Skin epidermis (tissue), 12 donors: ENCODE data around the gene ZRANB2.

Experiments used
- H3K27ac ChIP-seq, 21 experiments: fragments of 200-600 bp; sonication (generic) in 11 of 21; one replicate each; pipeline ENCODE4 v1.5.0; 2020; ENCODE audit warnings: mild to moderate bottlenecking in 3 of 21, inconsistent platforms in 2 of 21, moderate library complexity in 2 of 21
- H3K4me3 ChIP-seq, 7 experiments: fragments of 200-600 bp; sonication (generic) in 2 of 7; one replicate each; pipeline ENCODE4 v1.5.0; 2020; ENCODE audit warnings: inconsistent platforms in 2 of 7, mild to moderate bottlenecking in 2 of 7, moderate library complexity in 1 of 7

The ZRANB2 gene, protein sequence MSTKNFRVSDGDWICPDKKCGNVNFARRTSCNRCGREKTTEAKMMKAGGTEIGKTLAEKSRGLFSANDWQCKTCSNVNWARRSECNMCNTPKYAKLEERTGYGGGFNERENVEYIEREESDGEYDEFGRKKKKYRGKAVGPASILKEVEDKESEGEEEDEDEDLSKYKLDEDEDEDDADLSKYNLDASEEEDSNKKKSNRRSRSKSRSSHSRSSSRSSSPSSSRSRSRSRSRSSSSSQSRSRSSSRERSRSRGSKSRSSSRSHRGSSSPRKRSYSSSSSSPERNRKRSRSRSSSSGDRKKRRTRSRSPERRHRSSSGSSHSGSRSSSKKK

DNA sequence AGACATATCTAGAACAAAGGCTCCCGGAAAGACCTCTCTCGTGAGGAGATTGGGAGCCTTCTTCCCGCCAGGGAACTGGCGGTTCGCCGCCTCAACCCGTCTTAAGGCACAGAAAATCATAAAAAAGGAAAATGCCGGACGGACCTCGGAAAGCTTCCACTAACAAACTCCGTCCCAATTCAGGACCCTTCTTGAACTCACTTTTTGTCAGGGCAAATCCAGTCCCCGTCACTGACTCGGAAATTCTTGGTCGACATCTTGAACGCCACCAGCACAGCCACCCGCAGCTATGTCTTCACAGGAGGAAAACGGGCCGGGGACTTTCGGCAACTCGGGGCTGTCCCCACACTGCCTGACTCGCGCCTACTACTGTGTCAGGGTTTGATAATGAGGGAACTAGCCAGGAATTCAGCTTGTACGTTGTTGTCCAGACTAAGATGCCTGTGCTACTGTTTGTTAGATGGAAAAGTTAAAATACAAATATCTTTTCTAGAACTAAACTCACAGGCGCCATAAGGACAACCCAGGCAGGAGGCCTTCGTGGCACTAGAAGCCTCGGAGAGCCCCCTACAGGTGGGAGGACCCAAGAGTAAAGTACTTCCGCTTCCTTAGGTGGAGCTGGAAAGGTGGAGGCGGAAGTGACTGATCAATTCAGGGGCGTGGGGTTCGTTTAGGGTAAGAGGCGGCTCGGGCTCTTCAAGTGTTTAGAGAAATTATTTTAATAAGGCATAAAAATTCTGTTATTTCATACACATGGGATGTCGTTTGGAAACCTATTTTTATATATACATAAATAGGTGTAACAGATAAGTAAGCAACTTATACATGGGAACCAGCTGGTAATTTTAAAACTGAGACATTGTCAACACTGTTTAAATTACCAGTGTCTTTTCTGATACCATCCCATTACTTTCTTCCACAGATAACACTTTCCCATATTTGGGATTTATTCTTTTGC, at the start of gene ZRANB2:
ZRANB2 (minus strand) TSS at position 297 of the 958 bp plus-strand sequence; CDS start at position 257, 40 bp downstream.
- peak within 1 kb of the TSS; percentile 16 to 96 (median 92) for H3K27ac ChIP-seq
- H3K4me3 ChIP-seq, result peak within 1 kb of the TSS; percentile 64 to 95 (median 91)

DNA sequence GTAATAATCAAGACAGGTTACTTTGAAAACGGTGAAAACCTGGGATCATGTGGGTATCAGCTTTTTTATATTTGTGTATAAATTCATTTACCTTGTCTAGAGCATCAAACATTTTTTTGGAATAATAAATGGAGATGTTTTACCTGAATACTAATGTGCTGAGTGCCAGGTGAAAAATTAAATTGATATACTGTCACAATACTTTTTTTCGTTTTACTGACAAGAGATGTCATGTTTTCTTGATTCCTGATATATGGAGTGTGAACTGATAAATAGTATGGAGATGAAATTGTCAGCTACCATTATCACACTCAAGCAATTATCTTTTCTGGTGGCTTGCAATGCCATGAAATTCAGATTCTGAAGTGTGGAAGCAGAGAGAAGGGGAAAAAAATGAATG, 47.2 kb upstream of the ZRANB2 start:
- no peak overlapping the region for H3K4me3 ChIP-seq
- no peak overlapping the region for H3K27ac ChIP-seq

DNA sequence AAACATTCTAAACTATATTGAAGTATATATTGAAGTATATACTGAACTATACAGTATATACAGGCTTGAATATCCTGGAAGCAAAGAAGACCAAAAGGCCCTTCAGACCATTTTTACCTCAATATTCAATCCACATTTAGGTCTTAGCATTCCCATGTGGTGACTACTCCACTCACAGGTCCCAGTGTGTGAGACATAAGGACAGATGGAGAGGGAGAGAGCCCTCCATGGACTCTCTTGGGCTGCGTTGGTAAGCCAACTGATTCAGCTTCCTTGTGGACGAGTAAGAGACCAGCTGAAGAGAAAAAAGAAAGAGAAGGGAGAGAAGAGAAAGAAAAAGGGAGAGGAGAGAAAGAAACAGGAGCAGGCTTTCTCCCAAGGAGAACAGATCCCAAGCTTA, 37.3 kb upstream of the ZRANB2 start:
- H3K27ac ChIP-seq, result no peak overlapping the region

GRCh38 chr1:71116729-71117128, 35.9 kb upstream of the ZRANB2 start:
- H3K27ac ChIP-seq, result no peak overlapping the region
- no peak overlapping the region for H3K4me3 ChIP-seq

More for the DNA sequence above, 37.3 kb upstream of the ZRANB2 start:
- H3K4me3 ChIP-seq, result no peak overlapping the region

DNA sequence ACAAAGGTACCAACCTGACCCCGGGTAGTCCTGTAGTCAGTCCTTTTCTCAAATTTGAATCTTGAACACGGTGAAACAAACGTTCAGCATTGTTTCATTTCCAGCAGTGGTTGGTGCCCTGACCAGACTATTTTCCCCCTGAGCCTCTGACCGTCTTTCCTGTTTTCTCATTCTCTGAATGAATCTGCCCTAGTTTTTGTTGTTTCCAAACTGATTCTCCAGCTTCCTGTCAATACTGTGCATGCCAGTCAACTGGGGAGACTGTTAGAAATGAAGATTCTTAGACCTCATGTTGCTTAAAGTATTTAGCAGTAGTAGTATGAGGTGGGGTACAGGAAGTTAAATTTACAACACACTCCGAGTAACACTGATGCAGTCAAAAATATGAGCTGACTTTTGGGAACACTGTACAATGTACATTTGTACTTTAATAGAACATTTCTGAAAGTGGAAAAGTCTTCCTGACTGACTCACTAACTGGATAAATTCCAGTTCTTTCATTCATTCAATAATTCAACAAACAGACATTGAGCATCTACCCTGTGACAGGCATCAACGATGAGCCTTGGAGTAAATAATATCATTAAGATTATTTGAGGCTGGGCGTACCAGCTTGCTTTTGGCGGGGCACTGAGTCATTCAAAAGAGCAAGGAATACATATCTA, 26.0 kb upstream of the ZRANB2 start:
- no peak overlapping the region for H3K4me3 ChIP-seq
- H3K27ac ChIP-seq, result no peak overlapping the region

GRCh38 chr1:71104417-71104816, 23.6 kb upstream of the ZRANB2 start:
- Histone ChIP-seq H3K4me3 (no peak overlapping the region), H3K27ac (no peak overlapping the region)

GRCh38 chr1:71101839-71102376, 21.1 kb upstream of the ZRANB2 start:
- no peak overlapping the region for H3K4me3 ChIP-seq

DNA sequence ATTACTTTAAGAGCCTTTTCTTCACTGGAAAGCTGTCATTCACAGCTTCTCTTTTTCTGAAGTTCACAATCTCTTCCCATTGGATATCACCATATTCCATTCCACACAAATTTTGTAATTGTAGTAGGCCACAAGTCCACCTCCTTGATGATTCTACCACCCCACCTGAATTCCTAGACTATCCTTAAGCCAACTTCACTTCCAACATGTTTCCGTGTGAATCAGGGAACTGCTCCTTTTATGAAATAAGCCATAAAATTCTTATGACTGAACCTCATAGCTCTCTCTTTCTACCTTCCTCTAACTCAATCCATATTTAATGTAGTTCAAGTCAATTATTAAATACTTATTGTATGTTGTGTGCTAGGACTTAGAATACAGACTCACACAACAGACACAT, 16.6 kb upstream of the ZRANB2 start:
- Histone ChIP-seq H3K27ac (no peak overlapping the region), H3K4me3 (no peak overlapping the region)

More at GRCh38 chr1:71101839-71102376, 21.1 kb upstream of the ZRANB2 start:
- no peak overlapping the region for H3K27ac ChIP-seq

DNA sequence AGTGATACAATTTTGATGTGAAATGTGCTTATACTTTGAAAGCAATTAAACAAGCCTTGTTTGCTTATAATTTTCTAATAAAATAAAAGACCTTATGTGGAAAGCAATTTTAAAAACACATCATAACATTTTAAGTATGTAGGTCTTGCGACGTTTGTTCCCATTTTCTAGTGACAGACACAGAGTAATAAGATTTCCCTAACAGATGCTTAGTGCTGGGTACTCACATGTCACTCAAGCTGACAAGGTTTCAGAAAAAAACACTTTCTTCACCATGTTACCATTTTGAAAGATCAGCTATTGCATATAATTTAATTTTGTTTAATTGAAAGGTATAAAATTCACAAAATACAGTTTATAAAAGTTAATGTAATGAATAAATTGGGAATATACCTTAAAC, 14.1 kb upstream of the ZRANB2 start:
- Histone ChIP-seq H3K27ac (no peak overlapping the region), H3K4me3 (no peak overlapping the region)

DNA sequence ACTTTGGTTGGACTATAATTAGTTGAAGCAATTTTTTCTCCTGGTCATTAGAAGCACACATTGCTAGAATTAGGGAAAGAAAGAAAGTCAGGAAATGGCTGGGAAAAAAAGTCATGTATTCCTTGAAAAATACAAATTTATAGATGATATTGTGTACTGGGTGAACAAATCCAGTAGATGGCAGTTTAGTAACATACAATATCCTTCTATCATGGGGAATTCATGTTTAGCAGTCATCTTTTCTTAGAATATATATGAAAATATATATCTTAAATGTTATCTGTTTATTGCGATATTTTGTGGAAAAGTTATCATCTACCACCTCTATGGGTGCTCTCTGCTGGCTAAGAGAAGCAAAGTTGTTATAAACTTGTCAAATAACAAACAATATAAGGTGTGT, 13.1 kb upstream of the ZRANB2 start:
- Histone ChIP-seq H3K4me3 (no peak overlapping the region), H3K27ac (no peak overlapping the region)

DNA sequence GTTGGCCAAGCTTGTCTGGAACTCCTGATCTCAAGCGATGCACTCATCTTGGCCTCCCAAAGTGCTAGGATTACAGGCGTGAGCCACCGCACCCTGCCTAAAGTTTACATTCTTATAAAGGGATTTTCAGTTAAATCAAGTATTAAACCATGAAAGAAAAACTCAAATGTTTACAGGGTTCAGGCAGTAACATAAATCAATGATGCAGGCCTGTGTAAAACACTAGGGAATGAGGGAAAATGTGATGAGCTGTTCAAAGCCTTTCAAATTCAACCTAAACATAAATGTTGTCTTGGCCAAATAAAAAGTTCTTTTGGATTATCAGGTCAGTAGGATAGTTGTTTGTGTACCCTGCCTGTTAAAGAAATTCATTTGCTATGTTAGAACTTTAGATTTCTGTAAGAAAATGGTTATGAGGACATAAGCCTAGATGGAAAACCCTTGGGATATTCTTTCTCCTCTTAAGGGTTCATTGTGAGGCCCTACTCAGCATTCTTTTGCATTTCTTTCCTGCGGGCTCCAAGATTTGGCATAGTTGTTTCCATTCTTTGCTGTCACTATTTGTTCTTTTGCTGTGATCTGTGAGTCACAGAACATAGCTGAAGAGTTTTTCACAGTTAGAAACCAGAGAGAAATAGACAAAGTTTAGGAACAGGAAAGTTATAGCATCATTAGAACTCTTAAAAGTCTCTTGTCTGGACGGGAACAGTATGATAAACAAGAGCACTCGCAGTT, 8.9 kb upstream of the ZRANB2 start:
- H3K27ac ChIP-seq, result peak overlapping the region in 9 of 21 experiments; percentile 7 to 66 (median 27)
- no peak overlapping the region for H3K4me3 ChIP-seq

- peak overlapping the region in 1 of 21 experiments; percentile 17 for H3K27ac ChIP-seq
- H3K4me3 ChIP-seq, result no peak overlapping the region
Measured at GRCh38 chr1:71088645-71089287, 7.9 kb upstream of the ZRANB2 start.

DNA sequence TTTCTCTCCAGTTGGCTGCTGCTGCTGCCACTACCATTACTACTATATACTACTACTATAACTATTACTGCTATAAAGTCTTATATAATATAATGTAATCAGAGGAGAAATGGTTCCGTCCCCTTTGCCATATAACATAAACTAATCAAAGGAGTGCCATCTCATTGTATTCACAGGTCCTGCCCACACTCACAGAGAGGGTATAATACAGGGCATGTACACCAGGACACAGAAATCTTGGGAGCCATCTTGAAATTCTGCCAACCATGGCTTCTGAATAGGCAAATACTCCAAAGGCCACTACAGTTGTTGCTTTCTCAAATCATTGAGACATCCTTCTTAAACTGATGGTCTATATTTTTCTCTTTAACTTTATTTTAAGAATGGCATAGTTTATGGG, 6.9 kb upstream of the ZRANB2 start:
- Histone ChIP-seq H3K27ac (no peak overlapping the region), H3K4me3 (no peak overlapping the region)

DNA sequence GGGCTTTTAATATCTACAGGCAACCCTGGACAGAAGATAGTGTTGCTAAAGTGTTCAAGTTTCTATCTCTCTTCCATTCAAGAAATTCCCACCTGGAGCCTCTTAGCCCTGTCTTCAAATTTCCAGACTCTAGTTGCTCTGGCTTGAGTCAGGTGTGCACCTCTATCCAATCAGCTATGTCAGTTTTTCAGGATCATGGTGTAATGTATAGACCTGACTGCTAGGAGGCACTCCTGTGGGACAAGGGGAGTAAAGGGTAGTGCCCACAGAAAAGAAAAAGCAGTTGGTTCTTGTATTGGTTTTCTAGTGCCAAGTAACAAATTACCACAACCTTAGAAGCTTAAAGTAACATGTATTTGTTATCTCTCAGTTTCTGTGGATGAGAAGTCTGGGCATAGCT, 6.2 kb upstream of the ZRANB2 start:
- no peak overlapping the region for H3K27ac ChIP-seq
- no peak overlapping the region for H3K4me3 ChIP-seq

DNA sequence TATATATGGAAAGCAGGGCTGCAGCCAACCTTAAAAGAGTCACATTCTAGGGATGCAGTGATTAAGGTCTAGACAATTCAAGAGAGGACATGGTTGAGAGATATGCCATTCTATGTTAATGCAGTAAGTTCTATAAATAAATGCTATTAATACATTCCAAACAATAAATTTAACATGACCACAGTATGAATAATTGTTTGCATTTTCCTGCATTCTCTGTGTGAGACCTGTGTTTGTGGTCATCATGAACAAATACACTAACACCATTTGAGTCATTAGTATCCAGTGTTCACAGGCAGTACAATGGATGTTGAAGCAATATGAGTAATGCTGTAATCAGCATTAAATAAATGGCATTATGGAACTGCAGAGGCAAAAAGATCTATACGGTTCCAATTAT, 5.5 kb upstream of the ZRANB2 start:
- Histone ChIP-seq H3K4me3 (no peak overlapping the region), H3K27ac (no peak overlapping the region)

DNA sequence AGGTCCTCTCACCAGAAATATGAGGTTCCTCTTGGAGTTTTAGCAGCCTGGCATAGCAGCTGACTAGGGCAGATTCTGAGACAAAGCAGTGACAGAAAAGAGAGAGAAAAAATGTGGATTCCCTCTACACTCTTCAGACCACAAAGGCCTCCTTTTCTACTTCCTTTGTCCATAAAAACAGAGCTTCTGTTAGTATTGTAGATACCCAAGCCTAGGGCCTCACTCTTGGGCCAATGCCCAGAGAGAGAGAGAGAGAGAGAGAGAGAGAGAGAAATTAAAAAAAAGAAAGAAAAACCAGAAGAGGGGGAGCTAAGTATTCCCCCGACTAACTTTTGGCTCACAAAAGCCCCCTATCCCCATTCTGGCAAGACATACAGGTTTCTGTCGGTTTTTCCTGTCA, 2.4 kb upstream of the ZRANB2 start:
- H3K27ac ChIP-seq, result no peak overlapping the region
- no peak overlapping the region for H3K4me3 ChIP-seq

- H3K4me3 ChIP-seq, result peak overlapping the region; percentile 64 to 95 (median 91)
- peak overlapping the region in 11 of 21 experiments; percentile 87 to 96 (median 94) for H3K27ac ChIP-seq
Measured at GRCh38 chr1:71081697-71082080, 854 bp upstream of the ZRANB2 start.

- peak overlapping the region; percentile 16 to 96 (median 92) for H3K27ac ChIP-seq
Measured at GRCh38 chr1:71080230-71080738, 551 bp downstream of the ZRANB2 start.

GRCh38 chr1:71074681-71075080, 6.2 kb downstream of the ZRANB2 start:
- Histone ChIP-seq H3K4me3 (no peak overlapping the region), H3K27ac (no peak overlapping the region)

More at GRCh38 chr1:71080230-71080738, 551 bp downstream of the ZRANB2 start:
- H3K4me3 ChIP-seq, result peak overlapping the region; percentile 64 to 95 (median 91)
